KMS-11 (cell line): Measurements from ENCODE around the gene CRMP1.

Experiments
- H2AFZ ChIP-seq: fragments of 200-600 bp; sonication (generic); 2 replicates; pipeline ENCODE4 v1.6.1; 2016; ENCODE audit warnings: antibody characterized with exemption, mixed run types, low read depth
- H3K27ac ChIP-seq: fragments of 200-600 bp; sonication (generic); 2 replicates; pipeline ENCODE4 v1.6.1; 2016; ENCODE audit warnings: mild to moderate bottlenecking, mixed run types
- H3K27me3 ChIP-seq: fragments of 200-600 bp; sonication (generic); 2 replicates; pipeline ENCODE4 v1.6.1; 2017; ENCODE audit warnings: mild to moderate bottlenecking, low read depth, mixed run types, moderate library complexity; ENCODE audit not compliant: insufficient read depth
- H3K36me3 ChIP-seq: fragments of 200-600 bp; sonication (generic); 2 replicates; pipeline ENCODE4 v1.6.1; 2017; ENCODE audit warnings: mild to moderate bottlenecking, mixed run types; ENCODE audit not compliant: insufficient read depth
- H3K4me1 ChIP-seq: fragments of 200-600 bp; sonication (generic); 2 replicates; pipeline ENCODE4 v1.6.1; 2016; ENCODE audit warnings: mild to moderate bottlenecking, low read depth, mixed run types; ENCODE audit not compliant: poor library complexity, severe bottlenecking
- H3K4me2 ChIP-seq: fragments of 200-600 bp; sonication (generic); 2 replicates; pipeline ENCODE4 v1.7.0; 2016; ENCODE audit warnings: mild to moderate bottlenecking, mixed run types
- H3K4me3 ChIP-seq: fragments of 200-600 bp; sonication (generic); IDR thresholded peaks from 2 replicates; pipeline ENCODE4 v1.6.1; 2017; ENCODE audit warnings: low read depth, low read length, mixed read lengths; ENCODE audit not compliant: insufficient read depth
- H3K79me2 ChIP-seq: fragments of 200-600 bp; sonication (generic); 2 replicates; pipeline ENCODE4 v1.6.1; 2016; ENCODE audit warnings: low read depth, mixed run types; ENCODE audit not compliant: insufficient read depth
- H3K9ac ChIP-seq: fragments of 200-600 bp; sonication (generic); 2 replicates; pipeline ENCODE4 v1.6.1; 2016; ENCODE audit warnings: mild to moderate bottlenecking, mixed run types
- H4K20me1 ChIP-seq: fragments of 200-600 bp; sonication (generic); 2 replicates; pipeline ENCODE4 v1.6.1; 2016; ENCODE audit warnings: mild to moderate bottlenecking, mixed run types; ENCODE audit not compliant: insufficient read depth
- TF ChIP-seq, protein P1 (sequence below): fragments of 200-600 bp; sonication (generic); conservative IDR thresholded peaks from 2 replicates; pipeline ENCODE4 v1.6.1; 2017; ENCODE audit warnings: low read depth, mild to moderate bottlenecking, antibody characterized with exemption, low read length, moderate library complexity, mixed read lengths

Gene CRMP1

DNA sequence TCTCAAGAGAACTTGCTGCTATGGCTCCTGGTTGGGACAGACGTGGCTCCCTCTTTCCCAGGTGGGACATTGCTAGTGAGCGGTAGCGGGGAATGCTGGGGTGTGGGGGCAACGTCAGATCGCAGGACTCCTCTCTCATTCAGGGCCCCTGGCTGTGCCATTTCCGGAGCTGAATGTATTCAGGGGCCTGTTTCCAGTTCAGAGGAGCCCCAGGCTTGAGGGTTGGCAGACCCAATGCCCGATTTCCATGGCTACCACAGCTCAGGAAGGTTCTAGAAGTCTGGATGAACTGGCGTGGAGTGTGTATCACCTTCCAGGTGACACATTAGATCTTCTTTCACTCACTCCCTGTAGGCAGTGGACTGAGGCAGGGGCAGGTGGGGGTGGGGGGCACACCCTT, 26.2 kb upstream of the CRMP1 start:
- Histone ChIP-seq H3K4me2 (no peak overlapping the region), H3K4me1 (no peaks in the 10 kb centered on the region), H4K20me1 (no peaks in the 10 kb centered on the region), H3K4me3 (no peak overlapping the region), H3K36me3 (no peaks in the 10 kb centered on the region), H3K27me3 (no peaks in the 10 kb centered on the region), H2AFZ (no peak overlapping the region), H3K27ac (no peak overlapping the region), H3K9ac (no peak overlapping the region), H3K79me2 (no peaks in the 10 kb centered on the region)
- TF ChIP-seq, protein P1, sequence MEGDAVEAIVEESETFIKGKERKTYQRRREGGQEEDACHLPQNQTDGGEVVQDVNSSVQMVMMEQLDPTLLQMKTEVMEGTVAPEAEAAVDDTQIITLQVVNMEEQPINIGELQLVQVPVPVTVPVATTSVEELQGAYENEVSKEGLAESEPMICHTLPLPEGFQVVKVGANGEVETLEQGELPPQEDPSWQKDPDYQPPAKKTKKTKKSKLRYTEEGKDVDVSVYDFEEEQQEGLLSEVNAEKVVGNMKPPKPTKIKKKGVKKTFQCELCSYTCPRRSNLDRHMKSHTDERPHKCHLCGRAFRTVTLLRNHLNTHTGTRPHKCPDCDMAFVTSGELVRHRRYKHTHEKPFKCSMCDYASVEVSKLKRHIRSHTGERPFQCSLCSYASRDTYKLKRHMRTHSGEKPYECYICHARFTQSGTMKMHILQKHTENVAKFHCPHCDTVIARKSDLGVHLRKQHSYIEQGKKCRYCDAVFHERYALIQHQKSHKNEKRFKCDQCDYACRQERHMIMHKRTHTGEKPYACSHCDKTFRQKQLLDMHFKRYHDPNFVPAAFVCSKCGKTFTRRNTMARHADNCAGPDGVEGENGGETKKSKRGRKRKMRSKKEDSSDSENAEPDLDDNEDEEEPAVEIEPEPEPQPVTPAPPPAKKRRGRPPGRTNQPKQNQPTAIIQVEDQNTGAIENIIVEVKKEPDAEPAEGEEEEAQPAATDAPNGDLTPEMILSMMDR: no peak

DNA sequence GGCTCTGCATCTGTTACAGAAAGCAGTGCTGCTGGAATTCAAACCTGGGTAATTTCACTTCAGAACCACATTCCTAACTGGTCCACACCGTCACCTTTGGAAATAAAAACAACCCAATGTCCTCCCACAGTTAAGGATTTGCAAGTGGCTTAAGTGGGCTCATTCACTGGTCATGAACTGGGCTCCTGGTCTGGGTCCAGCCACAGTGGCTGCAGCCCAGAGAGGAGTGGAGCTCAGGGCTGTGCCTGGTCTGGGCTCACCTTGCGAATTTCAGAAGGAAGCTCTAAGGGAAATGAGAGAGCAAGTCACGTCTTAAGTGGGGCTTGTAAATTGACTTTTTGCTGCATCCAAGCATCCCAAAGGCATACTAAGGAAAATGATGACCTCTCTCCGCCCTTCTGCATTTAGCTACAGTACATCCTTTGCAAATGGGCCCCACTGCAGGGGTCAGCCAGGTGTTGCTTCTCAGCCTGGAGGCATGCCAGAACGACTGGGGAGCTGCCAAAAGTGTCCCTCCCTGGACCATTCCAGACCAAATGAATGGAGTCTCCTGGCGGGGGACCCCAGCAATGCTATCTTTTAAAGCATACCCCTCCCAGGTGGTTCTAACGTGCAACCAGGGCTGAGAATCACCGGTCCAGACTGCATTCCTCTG, 25.6 kb upstream of the CRMP1 start:
- Histone ChIP-seq H3K4me3 (no peak overlapping the region), H4K20me1 (no peaks in the 10 kb centered on the region), H3K9ac (no peak overlapping the region), H3K27me3 (no peaks in the 10 kb centered on the region), H3K36me3 (no peaks in the 10 kb centered on the region), H3K4me1 (no peaks in the 10 kb centered on the region), H3K79me2 (no peaks in the 10 kb centered on the region), H3K4me2 (no peak overlapping the region), H3K27ac (no peak overlapping the region), H2AFZ (no peak overlapping the region)
- TF ChIP-seq, protein P1: no peak

DNA sequence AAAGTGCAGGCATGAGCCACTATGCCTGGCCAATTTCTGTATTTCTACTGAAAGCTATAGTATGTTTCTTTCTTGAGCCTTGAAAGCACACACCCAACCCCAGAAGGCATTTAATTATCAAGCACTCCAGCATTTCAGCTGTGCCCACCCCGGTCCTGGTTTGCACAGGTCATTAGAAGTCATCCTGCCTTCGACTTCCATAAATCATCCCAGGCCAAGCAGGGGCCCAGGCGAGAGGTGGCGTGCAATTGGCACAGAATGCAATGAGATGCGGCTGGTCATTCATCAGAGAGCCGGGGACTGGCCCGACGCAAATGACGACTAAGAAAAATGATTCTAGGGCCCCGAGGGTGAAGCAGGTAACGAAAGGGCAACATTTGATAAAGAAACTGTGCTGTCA, 24.8 kb upstream of the CRMP1 start:
- H3K4me1 ChIP-seq: no peaks in the 10 kb centered on the region
- TF ChIP-seq, protein P1: no peak
- no peaks in the 10 kb centered on the region for H4K20me1 ChIP-seq
- no peak overlapping the region for H3K9ac ChIP-seq
- no peak overlapping the region for H3K27ac ChIP-seq
- no peaks in the 10 kb centered on the region for H3K79me2 ChIP-seq
- no peak overlapping the region for H3K4me3 ChIP-seq
- no peaks in the 10 kb centered on the region for H3K36me3 ChIP-seq
- no peak overlapping the region for H3K4me2 ChIP-seq
- H3K27me3 ChIP-seq: no peaks in the 10 kb centered on the region
- no peak overlapping the region for H2AFZ ChIP-seq

DNA sequence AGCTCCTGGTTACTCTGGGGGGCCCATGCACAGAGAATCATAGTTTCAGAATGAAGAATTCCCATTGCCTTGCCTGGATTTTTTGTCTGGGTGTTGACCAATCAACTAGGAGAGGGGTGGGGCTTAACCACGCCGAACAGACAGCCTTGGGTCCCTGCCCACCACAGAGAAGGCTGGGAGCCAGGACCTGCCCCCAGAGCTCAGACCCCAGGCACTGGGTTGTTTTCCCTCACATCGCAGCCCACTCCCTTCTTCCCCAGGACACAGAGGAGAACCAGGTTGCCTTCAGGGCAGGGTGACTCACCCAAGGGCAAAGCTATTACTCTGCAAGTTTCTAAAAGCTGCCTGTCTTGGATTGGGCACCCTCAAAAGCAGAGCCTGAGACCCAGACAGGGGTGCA, 23.3 kb upstream of the CRMP1 start:
- Histone ChIP-seq H3K4me2 (no peak overlapping the region), H3K27ac (no peak overlapping the region), H3K79me2 (no peaks in the 10 kb centered on the region), H3K4me1 (no peaks in the 10 kb centered on the region), H4K20me1 (no peaks in the 10 kb centered on the region), H3K4me3 (no peak overlapping the region), H3K27me3 (no peaks in the 10 kb centered on the region), H3K9ac (no peak overlapping the region), H2AFZ (no peak overlapping the region), H3K36me3 (no peaks in the 10 kb centered on the region)
- TF ChIP-seq, protein P1: no peak
